ENCODE data around the gene NT5C3A.

The NT5C3A gene

DNA sequence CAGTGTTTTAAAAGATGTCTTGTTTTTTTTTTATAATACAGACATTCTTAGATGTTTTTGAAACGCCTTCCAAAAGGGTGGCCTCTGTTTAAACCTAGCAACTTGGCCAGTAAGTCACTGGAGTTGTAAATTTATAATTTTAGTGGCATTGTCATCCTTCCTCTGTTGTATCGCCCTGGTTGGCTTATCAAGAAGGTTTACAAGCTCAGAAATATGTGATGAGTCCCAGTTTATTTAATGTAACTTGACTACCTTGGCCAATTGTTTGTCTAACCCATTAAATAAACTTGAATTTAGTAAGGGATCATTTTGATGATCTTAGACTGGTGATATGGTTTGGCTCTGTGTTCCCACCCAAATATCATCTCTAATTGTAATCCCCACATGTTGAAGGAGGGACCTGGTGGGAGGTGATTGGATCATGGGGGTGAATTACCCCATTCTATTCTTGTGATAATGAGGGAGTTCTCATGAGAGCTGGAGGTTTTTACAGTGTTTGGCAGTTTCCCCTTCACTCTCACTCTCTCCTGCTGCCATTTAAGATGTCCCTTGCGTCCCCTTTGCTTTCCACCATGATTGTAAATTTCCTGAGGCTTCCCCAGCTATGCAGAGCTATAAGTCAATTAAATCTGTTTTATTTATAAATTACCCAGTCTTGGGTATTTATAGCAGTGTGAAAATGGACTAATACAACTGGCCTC, 13.4 kb upstream of the NT5C3A start:
- DNase-seq = no peak

DNA sequence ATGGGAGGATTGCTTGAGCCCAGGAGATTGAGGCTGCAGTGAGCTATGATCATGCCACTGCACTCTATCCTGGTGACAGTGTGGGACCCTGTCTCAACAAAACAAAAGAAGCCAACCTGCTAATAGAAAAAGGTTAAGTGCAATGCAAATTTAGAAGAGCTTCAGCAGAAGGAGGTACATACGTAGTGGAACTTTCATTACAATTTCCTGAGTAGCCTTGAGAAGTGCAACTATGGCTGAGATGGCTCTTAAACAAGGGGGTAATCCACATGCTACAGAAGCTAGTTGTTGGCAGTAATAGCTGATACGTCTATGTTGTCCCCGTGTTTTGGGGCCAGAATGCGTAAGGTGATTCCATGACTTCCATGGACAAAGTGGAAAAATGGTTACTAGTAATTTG, 10.7 kb upstream of the NT5C3A start:
- DNase-seq = no peak

GRCh38 chr7:33072471-33072870, 9.9 kb upstream of the NT5C3A start:
- DNase-seq = no peak

DNA sequence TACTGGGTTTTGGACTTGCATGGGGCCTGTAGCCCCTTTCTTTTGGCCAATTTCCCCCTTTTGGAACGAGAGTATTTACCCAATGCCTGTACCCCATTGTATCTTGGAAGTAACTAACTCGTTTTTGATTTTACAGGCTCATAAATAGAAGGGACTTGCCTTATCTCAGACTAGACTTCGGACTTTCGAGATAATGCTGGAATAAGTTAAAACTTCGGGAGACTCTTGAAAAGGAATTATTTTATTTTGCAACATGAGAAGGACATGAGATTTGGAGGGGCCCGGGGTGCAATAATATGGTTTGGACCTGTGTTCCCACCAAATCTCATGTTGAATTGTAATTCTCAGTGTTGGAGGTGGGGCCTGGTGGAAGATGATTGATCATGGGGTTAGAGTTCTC, 8.3 kb upstream of the NT5C3A start:
- no peak for DNase-seq

- DNase-seq = no peak
Measured at GRCh38 chr7:33070277-33070676, 7.7 kb upstream of the NT5C3A start.

- no peak for DNase-seq
Measured at GRCh38 chr7:33067921-33068320, 5.3 kb upstream of the NT5C3A start.

DNA sequence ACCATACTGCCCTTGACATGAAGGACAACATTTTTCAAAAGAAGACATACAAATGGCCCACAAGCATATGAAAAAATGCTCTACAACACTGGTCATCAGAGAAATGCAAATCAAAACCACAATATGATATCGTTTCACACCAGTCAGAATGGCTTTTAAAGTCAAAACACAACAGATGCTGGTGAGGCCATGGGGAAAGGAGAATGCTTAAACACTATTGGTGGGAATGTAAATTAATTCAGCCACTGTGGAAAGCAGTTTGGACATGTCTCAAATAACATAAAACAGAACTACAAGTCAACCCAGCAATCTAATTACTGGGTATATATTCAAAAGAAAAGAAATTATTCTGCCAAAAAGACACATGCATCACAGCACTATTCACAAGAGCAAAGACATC, 4.2 kb upstream of the NT5C3A start:
- DNase-seq = no peak

DNA sequence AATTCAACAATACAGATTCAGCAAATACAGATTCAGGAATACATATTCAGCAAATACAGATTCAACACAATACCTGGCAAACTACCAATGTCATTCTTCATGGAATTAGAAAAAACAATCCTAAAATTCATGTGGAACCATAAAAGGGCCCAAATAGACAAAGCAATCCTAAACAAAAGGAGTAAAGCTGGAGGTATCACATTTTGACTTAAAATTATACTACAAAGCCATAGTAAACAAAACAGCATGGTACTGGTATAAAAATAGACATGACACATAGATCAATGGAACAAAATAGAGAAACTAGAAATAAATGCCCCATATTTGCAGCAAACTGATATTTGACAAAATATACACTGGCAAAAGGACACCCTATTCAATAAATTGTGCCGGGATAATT, 3.4 kb upstream of the NT5C3A start:
- no peak for DNase-seq

DNA sequence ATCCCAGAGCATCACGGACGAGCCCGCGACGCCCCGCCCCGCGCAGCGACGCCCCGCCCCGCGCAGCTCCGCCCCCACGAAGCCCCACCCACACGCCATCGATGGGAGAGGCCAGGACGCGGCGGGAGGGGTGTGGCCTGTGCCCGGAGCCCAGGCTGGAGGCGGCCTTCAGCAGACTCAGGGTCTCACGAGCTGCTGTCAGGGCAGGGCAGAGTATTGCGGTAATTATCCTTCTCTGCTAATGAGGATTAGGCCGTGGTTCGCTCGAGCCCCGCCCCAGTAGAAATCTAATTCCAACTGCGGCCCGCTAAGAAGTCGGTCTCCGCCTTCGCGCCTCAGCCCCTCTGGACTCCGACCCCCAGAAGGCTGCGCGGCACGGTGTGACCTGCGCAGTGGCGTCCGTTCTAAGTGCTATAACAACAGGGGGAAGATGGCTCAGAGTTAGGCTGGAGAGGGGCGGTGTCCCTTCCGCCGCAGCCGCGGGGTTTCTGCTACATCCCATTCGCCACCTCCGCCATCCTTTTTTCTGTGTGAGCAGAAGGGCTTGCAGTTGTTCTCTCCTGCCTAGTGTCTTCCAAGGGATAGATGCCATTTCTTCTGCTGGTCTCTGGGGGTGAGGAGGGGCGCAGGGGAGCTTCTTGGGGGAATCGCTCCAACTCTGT, 337 bp upstream of the NT5C3A start:
- peak; percentile 82 to 96 (median 89) for DNase-seq

DNA sequence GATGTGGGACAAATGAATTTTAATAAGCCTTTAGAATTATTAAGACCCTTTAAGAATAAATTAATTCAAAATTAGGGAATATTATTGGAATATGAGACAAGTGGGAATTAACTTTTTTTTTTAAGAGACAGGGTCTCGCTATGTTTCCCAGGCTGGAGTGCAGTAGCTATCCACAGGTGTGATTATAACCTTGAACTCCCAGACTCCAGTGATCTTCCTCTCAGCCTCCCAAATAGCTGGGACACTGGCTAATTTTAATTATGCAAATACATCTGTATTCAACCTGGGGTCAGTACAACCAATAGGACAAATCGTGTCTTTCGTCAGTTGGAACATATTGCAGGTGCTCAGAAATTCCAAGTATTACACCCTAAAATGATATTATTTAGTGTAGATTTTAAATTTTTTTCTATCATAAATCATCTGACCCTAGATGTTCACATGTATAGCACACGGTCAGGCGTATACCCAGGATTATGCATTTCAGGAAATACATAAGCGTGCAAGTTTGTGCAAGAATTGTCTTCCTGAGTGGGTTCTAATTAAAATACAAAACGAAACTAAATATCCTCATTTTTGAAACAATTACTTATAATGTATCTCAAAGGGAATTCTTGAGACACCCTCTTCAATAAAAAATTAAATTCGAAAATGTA, 1.2 kb downstream of the NT5C3A start:
- DNase-seq = no peak

DNA sequence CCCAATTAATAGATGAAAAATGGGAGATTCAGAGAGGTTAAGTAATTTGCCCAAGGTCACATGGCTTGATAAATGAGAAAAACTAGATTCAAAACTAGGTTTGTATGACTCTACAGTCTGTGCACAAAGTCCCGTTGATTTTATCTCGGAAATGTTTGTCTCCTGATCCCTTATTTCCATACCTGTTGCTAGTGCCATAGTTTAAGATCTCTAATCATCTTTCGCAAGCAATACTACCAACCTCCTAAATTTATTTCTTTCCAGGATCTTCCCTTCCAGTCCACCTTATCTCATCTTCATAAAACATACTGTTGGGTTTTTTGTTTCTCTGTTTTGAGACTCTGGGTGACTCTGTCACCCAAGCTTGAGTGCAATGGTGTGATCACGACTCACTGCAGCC, 2.9 kb downstream of the NT5C3A start:
- DNase-seq = no peak

GRCh38 chr7:33055158-33055557, 7.4 kb downstream of the NT5C3A start:
- DNase-seq = no peak

GRCh38 chr7:33054261-33054964, 8.2 kb downstream of the NT5C3A start:
- peak in 1 of 5 donors; percentile 35 for DNase-seq

- DNase-seq = no peak
Measured at GRCh38 chr7:33053721-33054120, 8.9 kb downstream of the NT5C3A start.

- DNase-seq = peak in 3 of 5 donors; percentile 17 to 34 (median 29)
Measured at GRCh38 chr7:33050535-33051318, 11.8 kb downstream of the NT5C3A start.

GRCh38 chr7:33048704-33049103, 13.9 kb downstream of the NT5C3A start:
- DNase-seq = no peak

GRCh38 chr7:33048257-33048656, 14.3 kb downstream of the NT5C3A start:
- DNase-seq = no peak

- DNase-seq = no peak
Measured at GRCh38 chr7:33044986-33045385, 17.6 kb downstream of the NT5C3A start.

- DNase-seq = no peak
Measured at GRCh38 chr7:33044401-33044718, 18.2 kb downstream of the NT5C3A start.

- no peak for DNase-seq
Measured at GRCh38 chr7:33043501-33044400, 18.8 kb downstream of the NT5C3A start.

- no peak for DNase-seq
Measured at GRCh38 chr7:33041631-33042428, 20.7 kb downstream of the NT5C3A start.
